Measurements from ENCODE around the gene VSIR. TPM values are rescaled to one million over a fixed set of nuclear protein-coding genes. Genes with fewer than 3 reads are reported as not detected.

Gene VSIR
- total RNA-seq, 4 donors from 2014 or later = 20.0 to 27.2 (median 21.3) TPM

- no peak overlapping the region for H3K27ac ChIP-seq
- 89% methylated on average over 10 to 11 of the region's 11 CpGs for WGBS, 2 donors
- H3K4me3 ChIP-seq (replicated peaks in 1 of 3) = no peak overlapping the region
- intact Hi-C loops (cut with DNase I) = no loop called here
- no peaks in the 10 kb centered on the region for H3K9me3 ChIP-seq
- no peak for DNase-seq
- H3K4me1 ChIP-seq = peaks cover 4 to 12% of the 10 kb centered on the region in 2 donors
- no peaks in the 10 kb centered on the region for H3K36me3 ChIP-seq
- TF ChIP-seq POLR2A (IDR thresholded peaks at IDR 0.05) (no peak), CTCF (IDR thresholded peaks at IDR 0.05) (no peak)
- H3K27me3 ChIP-seq = no peaks in the 10 kb centered on the region
These were observed 4.9 kb upstream of the VSIR start for GRCh38 chr10:71778071-71778825.

GRCh38 chr10:71777213-71777985 lies 4.1 kb upstream of the VSIR start:
- no peak for DNase-seq
- 93 to 97% methylated on average over 17 of the region's 17 CpGs for WGBS, 2 donors
- Histone ChIP-seq H3K27me3 (no peaks in the 10 kb centered on the region), H3K4me3 (replicated peaks in 1 of 3) (no peak overlapping the region), H3K36me3 (no peaks in the 10 kb centered on the region), H3K27ac (no peak overlapping the region), H3K9me3 (no peaks in the 10 kb centered on the region), H3K4me1 (peaks cover 4 to 20% of the 10 kb centered on the region in 2 donors)
- TF ChIP-seq CTCF (IDR thresholded peaks at IDR 0.05) (no peak), POLR2A (IDR thresholded peaks at IDR 0.05) (no peak)
- intact Hi-C loops (cut with DNase I) = no loop called here

- Histone ChIP-seq H3K4me3 (replicated peaks in 1 of 3) (no peak overlapping the region), H3K36me3 (no peaks in the 10 kb centered on the region), H3K27ac (no peak overlapping the region), H3K4me1 (peaks cover 4 to 29% of the 10 kb centered on the region in 2 donors), H3K27me3 (no peaks in the 10 kb centered on the region), H3K9me3 (no peaks in the 10 kb centered on the region)
- intact Hi-C loops (cut with DNase I) = no loop called here
- TF ChIP-seq CTCF (IDR thresholded peaks at IDR 0.05) = no peak
- TF ChIP-seq POLR2A (IDR thresholded peaks at IDR 0.05) = no peak
- DNase-seq = no peak
- 68 to 73% methylated on average over 2 of the region's 2 CpGs for WGBS, 2 donors
These were observed 3.2 kb upstream of the VSIR start for GRCh38 chr10:71776481-71776925.

GRCh38 chr10:71774916-71775702 lies 1.8 kb upstream of the VSIR start:
- H3K4me1 ChIP-seq = peaks cover 4 to 43% of the 10 kb centered on the region in 2 donors
- intact Hi-C loops (cut with DNase I) = no loop called here
- no peaks in the 10 kb centered on the region for H3K27me3 ChIP-seq
- no peak overlapping the region for H3K27ac ChIP-seq
- WGBS, 2 donors = 83 to 88% methylated on average over 1 to 2 of the region's 3 CpGs
- H3K9me3 ChIP-seq = no peaks in the 10 kb centered on the region
- no peak overlapping the region for H3K4me3 ChIP-seq (replicated peaks in 1 of 3)
- TF ChIP-seq CTCF (IDR thresholded peaks at IDR 0.05) (no peak), POLR2A (IDR thresholded peaks at IDR 0.05) (no peak)
- H3K36me3 ChIP-seq = no peaks in the 10 kb centered on the region
- DNase-seq = no peak
